ENCODE results near the gene IL21R.
"Not testable (repeated sequence)": the region's sequence is repeated elsewhere in the genome, so short reads cannot be mapped to it uniquely, and the experiment has no call there.

IL21R gene

DNA sequence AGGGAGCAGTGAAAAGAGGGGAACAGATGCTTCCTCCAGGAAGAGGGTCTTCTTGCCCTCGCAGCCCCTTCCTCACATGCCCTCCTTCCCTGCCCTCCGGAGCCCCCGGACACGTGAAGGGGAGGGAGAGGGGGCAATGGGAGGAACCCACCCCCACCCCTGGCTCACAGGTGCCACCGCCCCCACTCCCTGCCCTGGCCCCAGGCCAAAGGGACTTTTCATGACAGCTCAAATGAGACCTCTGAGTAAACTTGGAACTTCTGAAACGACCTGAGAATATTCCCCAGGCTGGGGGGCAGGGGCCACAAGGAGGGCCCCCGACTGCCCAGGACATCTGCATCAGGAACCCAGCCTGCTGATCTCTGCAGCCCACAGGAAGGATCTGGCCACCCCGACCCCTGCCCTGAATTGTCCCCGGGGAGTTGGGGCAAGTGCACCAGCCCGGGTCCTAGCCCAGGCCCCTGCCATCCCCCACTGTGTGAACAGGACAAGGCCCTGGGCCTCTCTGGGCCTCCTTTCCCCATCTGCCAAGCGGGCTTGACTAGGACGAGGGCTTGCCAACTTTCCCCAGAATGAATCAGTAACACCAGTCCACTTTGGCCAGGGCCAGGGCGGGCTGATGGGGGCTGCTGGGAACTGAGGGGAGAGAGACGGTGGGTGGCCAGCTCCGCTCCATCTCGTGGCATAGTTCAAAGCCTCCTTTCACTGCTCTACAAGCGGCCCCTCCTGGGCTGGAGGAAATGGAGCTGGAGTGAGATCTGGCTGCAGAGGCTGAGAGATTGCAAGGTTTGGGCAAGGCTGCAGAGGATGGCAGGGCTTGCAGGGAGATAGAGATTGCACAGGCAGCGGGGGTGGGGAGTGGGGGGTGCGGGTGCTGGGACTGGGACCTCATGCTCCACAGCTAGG lies 3.8 kb downstream of the IL21R start:
- no peaks in the 10 kb centered on the region for H3K27me3 ChIP-seq (ENCODE audit: control insufficient read depth, insufficient read depth, low read length)
- H3K36me3 ChIP-seq (ENCODE audit: control insufficient read depth, insufficient read depth, low read length): no peaks in the 10 kb centered on the region
- no peaks in the 10 kb centered on the region for H3K4me1 ChIP-seq (ENCODE audit: control insufficient read depth, insufficient read depth, low read length)
- no peaks in the 10 kb centered on the region for H3K9me3 ChIP-seq (ENCODE audit: control insufficient read depth, insufficient read depth, low read length)
- H3K4me3 ChIP-seq (ENCODE audit: low read depth, low read length): no peak overlapping the region
- H3K9ac ChIP-seq (ENCODE audit: low read depth, low read length): no peak overlapping the region

DNA sequence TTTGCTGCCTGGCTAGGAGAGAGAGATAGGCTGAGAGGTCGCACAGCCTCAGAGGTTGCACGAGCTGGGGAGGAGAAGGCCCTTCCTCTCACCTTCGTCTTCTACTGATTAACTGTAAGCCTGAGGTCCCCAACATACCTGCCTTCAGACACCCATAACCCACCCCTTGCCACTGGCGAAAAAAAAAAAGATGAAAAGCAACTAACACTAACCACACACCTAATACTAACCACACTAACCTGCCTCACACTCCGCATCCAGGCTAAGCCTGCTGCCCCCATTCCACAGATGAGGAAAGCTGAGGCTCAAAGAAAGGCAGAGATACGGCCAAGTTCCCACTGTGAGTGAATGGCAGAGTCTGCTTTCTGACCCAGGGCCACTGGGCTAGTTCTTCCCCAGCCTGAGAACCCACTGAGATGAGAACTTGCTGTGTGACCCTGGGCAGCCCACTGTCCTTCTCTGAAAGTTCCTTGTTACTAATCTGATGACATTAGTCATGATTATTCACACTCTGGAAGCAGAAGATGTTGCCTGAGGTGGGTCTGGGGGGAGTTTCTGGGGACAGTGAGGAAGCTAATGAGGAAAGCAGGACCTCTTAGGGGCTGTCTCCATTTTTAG lies 4.6 kb downstream of the IL21R start:
- Histone ChIP-seq H3K4me1 (ENCODE audit: control insufficient read depth, insufficient read depth, low read length) (no peaks in the 10 kb centered on the region), H3K9ac (ENCODE audit: low read depth, low read length) (no peak overlapping the region), H3K4me3 (ENCODE audit: low read depth, low read length) (no peak overlapping the region), H3K9me3 (ENCODE audit: control insufficient read depth, insufficient read depth, low read length) (no peaks in the 10 kb centered on the region), H3K36me3 (ENCODE audit: control insufficient read depth, insufficient read depth, low read length) (no peaks in the 10 kb centered on the region), H3K27me3 (ENCODE audit: control insufficient read depth, insufficient read depth, low read length) (no peaks in the 10 kb centered on the region)

DNA sequence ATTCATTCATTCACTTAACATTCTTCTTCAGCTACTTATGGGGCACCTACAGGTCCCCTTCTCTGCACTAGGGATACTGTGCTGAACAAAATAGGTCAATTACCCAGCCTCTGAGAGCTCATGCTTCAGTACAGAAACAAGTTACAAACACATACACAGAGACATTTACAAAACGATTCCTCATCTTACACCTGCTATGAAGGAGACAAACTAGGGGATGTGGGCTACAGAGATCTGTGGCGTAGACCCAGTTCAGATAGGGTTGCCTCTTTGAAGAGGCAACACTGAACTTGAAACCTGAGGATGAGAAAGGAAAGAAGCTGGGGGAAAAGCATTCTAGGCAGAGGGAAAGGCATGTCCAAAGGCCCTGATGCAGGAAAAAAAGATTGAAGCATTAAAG lies 5.2 kb downstream of the IL21R start:
- no peaks in the 10 kb centered on the region for H3K36me3 ChIP-seq (ENCODE audit: control insufficient read depth, insufficient read depth, low read length)
- no peak overlapping the region for H3K4me3 ChIP-seq (ENCODE audit: low read depth, low read length)
- H3K4me1 ChIP-seq (ENCODE audit: control insufficient read depth, insufficient read depth, low read length): no peaks in the 10 kb centered on the region
- no peak overlapping the region for H3K9ac ChIP-seq (ENCODE audit: low read depth, low read length)
- H3K27me3 ChIP-seq (ENCODE audit: control insufficient read depth, insufficient read depth, low read length): no peaks in the 10 kb centered on the region
- H3K9me3 ChIP-seq (ENCODE audit: control insufficient read depth, insufficient read depth, low read length): no peaks in the 10 kb centered on the region

DNA sequence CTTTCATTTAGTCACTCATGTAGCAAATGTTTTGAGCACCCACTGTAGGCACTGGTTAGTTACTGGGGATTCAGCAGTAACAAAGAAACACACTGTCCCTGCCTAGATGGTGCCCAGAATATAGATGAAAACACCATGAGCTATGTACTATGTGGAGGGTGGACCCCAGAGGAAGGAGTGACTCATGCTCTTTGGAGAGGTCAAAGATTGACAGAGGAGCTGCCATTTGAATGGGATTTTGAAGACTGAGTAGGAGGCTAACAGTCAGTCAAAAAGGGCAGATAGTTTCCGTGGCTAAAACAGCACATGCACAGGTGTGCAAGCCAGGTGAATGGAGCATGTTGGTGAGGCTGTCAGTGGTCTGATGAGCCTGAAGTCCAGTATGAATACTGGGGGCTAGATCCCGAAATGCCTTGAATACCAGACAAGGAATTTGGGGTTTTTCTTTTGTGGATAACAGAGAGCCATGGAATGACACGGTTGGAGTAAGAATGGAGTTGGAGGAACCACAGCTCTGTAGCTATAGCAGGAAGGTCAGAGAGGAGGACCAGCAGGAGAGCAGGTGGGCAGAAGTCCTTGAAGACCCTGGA lies 6.1 kb downstream of the IL21R start:
- Histone ChIP-seq H3K4me1 (ENCODE audit: control insufficient read depth, insufficient read depth, low read length) (no peaks in the 10 kb centered on the region), H3K27me3 (ENCODE audit: control insufficient read depth, insufficient read depth, low read length) (no peaks in the 10 kb centered on the region), H3K36me3 (ENCODE audit: control insufficient read depth, insufficient read depth, low read length) (no peaks in the 10 kb centered on the region), H3K9me3 (ENCODE audit: control insufficient read depth, insufficient read depth, low read length) (no peaks in the 10 kb centered on the region), H3K9ac (ENCODE audit: low read depth, low read length) (no peak overlapping the region), H3K4me3 (ENCODE audit: low read depth, low read length) (no peak overlapping the region)

DNA sequence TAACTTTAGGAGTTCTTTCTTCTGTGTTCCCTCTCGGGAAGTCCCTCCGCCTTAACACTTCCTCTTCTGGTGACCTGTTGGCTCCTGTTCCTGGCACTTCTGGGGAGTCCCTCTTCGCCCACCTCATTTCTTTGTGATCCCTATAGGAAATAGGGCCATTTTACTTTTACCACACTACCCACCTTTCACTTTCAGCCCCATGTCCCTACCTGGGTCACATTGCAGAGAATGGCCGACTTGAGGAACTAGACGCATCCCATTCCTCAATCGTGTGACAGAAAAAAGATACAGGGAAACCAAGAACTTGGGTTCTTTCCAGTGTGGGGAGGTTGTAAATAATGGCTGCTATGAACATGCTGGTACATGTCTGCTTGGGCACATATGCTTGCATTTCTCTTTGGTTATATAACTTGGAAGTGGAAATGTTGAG lies 6.6 kb downstream of the IL21R start:
- no peaks in the 10 kb centered on the region for H3K9me3 ChIP-seq (ENCODE audit: control insufficient read depth, insufficient read depth, low read length)
- H3K4me1 ChIP-seq (ENCODE audit: control insufficient read depth, insufficient read depth, low read length): no peaks in the 10 kb centered on the region
- no peak overlapping the region for H3K4me3 ChIP-seq (ENCODE audit: low read depth, low read length)
- no peaks in the 10 kb centered on the region for H3K36me3 ChIP-seq (ENCODE audit: control insufficient read depth, insufficient read depth, low read length)
- H3K27me3 ChIP-seq (ENCODE audit: control insufficient read depth, insufficient read depth, low read length): no peaks in the 10 kb centered on the region
- no peak overlapping the region for H3K9ac ChIP-seq (ENCODE audit: low read depth, low read length)

DNA sequence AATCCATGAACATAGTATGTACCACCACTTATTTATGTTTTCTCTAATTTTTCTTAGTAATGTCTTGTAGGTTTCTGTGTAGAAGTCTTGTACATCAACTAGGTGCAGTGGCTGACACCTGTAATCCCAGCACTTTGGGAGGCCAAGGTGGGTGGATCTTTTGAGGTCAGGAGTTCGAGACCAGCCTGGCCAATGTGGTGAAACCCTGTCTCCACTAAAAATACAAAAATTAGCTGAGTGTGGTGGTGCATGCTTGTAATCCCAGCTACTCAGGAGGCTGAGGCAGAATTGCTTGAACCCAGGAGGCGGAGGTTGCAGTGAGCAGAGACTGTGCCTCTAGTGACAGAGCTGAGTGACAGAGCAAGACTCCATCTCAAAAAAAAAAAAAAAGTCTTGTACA lies 8.0 kb downstream of the IL21R start:
- H3K36me3 ChIP-seq (ENCODE audit: control insufficient read depth, insufficient read depth, low read length); H3K9ac ChIP-seq (ENCODE audit: low read depth, low read length); H3K4me1 ChIP-seq (ENCODE audit: control insufficient read depth, insufficient read depth, low read length); H3K9me3 ChIP-seq (ENCODE audit: control insufficient read depth, insufficient read depth, low read length); H3K27me3 ChIP-seq (ENCODE audit: control insufficient read depth, insufficient read depth, low read length); H3K4me3 ChIP-seq (ENCODE audit: low read depth, low read length): not testable (repeated sequence)

DNA sequence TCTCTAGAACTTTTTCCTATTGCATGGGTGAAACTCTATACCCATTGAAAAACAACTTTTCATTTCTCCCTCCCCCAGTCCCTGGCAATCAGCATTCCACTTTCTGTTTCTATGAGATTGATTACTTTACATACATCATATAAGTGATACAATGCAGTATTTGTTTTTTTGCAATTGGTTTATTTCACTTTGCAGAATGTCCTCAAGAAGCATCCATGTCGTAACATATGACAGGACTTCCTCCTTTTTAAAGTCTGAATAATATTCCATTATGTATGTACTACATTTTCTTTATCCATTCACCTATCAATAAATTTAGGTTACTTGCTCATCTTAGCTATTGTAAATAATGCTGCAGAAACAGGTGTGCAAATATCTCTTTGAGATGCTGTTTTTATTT lies 8.8 kb downstream of the IL21R start:
- no peaks in the 10 kb centered on the region for H3K9me3 ChIP-seq (ENCODE audit: control insufficient read depth, insufficient read depth, low read length)
- H3K27me3 ChIP-seq (ENCODE audit: control insufficient read depth, insufficient read depth, low read length): no peaks in the 10 kb centered on the region
- H3K4me3 ChIP-seq (ENCODE audit: low read depth, low read length): no peak overlapping the region
- H3K36me3 ChIP-seq (ENCODE audit: control insufficient read depth, insufficient read depth, low read length): no peaks in the 10 kb centered on the region
- H3K9ac ChIP-seq (ENCODE audit: low read depth, low read length): no peak overlapping the region
- no peaks in the 10 kb centered on the region for H3K4me1 ChIP-seq (ENCODE audit: control insufficient read depth, insufficient read depth, low read length)

DNA sequence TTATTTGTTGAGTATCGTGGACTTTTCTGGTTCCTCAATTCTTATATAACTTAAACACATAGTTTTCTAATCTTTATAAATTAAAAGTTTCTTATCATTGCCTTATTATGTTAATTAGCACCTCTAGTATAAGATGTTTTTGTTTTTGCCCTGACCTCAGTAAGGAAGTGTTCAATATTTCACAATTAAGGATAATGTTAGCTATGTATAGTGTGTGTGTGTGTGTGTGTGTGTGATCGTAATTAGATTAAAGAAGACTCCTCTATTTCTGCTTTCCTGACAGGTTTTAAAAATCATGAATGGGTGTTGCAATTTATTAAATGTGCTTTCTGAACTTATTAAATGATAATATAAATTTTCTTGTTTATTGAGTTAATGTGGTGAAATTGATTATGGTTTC lies 12.0 kb downstream of the IL21R start:
- Histone ChIP-seq H3K36me3 (ENCODE audit: control insufficient read depth, insufficient read depth, low read length) (no peaks in the 10 kb centered on the region), H3K4me1 (ENCODE audit: control insufficient read depth, insufficient read depth, low read length) (no peaks in the 10 kb centered on the region)

DNA sequence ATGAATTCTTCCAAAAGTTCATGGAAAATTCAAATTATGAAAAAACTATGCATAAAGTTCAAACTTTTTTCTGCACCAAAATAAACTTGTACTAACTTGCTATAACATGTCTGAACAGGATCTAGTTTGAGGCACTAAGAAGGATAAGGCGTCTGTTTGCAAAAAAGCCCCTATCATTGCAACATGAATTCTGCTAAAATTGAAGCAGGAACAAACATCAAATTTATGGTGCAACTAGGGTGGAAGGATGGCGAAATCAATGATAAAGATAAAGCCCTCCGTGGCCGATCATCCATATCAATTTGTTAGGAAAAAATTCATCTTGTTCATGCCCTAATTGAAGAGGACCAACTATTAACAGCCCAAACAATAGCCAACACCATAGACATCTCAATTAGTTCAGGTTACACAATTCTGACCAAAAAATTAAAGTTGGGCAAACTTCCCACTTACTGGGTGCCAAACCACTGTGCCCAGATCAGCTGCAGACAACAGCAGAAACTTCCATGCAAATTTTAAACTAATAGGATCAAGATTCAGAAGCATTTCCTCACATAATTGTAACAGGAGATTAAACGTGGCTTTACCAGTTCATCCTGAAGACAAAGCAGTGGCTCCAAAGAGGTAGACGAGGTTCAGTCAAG lies 12.9 kb downstream of the IL21R start:
- no peak overlapping the region for H3K9ac ChIP-seq (ENCODE audit: low read depth, low read length)
- H3K4me3 ChIP-seq (ENCODE audit: low read depth, low read length): no peak overlapping the region
- no peaks in the 10 kb centered on the region for H3K36me3 ChIP-seq (ENCODE audit: control insufficient read depth, insufficient read depth, low read length)
- no peaks in the 10 kb centered on the region for H3K27me3 ChIP-seq (ENCODE audit: control insufficient read depth, insufficient read depth, low read length)
- no peaks in the 10 kb centered on the region for H3K4me1 ChIP-seq (ENCODE audit: control insufficient read depth, insufficient read depth, low read length)
- no peaks in the 10 kb centered on the region for H3K9me3 ChIP-seq (ENCODE audit: control insufficient read depth, insufficient read depth, low read length)

More for the DNA sequence above, 12.0 kb downstream of the IL21R start:
- Histone ChIP-seq H3K4me3 (ENCODE audit: low read depth, low read length) (no peak overlapping the region), H3K9me3 (ENCODE audit: control insufficient read depth, insufficient read depth, low read length) (no peaks in the 10 kb centered on the region), H3K27me3 (ENCODE audit: control insufficient read depth, insufficient read depth, low read length) (no peaks in the 10 kb centered on the region), H3K9ac (ENCODE audit: low read depth, low read length) (no peak overlapping the region)

DNA sequence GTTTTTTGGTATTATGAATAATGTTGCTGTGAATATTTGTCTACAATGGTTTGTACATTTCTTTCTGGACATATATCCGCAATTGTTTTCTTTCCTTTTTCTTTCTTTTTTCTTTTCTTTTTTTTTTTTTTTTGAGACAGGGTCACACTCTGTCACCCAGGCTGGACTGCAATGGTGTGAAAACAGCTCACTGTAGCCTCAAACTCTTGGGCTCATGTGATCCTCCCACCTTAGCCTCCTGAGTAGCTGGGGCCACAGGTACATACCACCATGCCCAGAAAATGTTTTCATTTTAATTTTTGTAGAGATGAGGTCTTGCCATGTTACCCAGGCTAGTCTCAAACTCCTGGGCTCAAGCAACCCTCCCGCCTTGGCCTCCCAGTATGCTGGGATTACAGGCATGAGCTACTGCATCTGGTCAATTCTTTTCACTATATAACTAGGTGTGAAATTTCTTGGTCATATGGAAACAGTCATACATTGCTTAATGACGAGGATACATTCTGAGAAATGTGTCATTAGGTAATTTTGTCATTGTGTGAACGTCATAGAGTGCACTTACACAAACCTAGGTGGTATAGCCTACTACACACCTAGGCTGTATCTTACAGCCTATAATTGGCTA lies 15.2 kb downstream of the IL21R start:
- H3K36me3 ChIP-seq (ENCODE audit: control insufficient read depth, insufficient read depth, low read length): no peaks in the 10 kb centered on the region
- H3K27me3 ChIP-seq (ENCODE audit: control insufficient read depth, insufficient read depth, low read length): no peaks in the 10 kb centered on the region
- H3K4me3 ChIP-seq (ENCODE audit: low read depth, low read length): no peak overlapping the region
- no peaks in the 10 kb centered on the region for H3K4me1 ChIP-seq (ENCODE audit: control insufficient read depth, insufficient read depth, low read length)
- no peak overlapping the region for H3K9ac ChIP-seq (ENCODE audit: low read depth, low read length)
- no peaks in the 10 kb centered on the region for H3K9me3 ChIP-seq (ENCODE audit: control insufficient read depth, insufficient read depth, low read length)

DNA sequence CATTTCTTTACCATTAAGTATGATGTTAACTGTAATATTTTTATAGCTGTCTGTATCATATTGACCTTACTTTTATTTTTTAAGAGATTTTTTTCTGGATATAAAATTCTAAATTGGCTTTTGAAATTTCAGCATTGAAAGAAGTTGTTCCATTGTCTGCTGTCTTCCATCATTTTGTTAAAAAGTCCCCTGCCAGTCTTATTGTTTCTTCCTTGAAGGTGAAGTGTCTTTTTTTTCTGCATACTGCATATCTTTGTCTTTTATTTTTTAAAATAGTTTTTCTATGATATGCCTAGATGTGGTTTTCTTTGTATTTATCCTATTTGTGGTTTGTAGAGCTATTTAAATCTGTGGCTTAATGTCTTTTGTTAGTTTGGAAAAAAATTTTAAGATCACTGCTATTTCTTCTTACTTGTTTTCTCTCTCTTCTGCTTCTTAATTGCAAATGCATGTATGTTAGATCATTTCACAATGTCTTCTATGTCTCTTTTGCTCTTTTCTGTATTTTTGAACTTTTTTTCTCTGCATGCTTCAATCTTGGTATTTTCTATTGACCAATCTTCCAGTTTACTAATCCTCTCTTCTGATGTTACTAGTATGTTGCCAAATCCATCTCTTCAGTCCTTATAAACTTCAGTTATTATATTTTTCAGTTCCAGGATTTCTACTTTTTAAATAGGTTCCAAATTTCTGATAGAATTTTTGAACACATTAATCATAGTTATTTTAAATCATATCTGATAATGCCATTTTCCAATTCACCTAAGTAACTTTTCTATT lies 20.2 kb downstream of the IL21R start:
- Histone ChIP-seq H3K9me3 (ENCODE audit: control insufficient read depth, insufficient read depth, low read length) (no peaks in the 10 kb centered on the region), H3K4me3 (ENCODE audit: low read depth, low read length) (no peak overlapping the region), H3K27me3 (ENCODE audit: control insufficient read depth, insufficient read depth, low read length) (no peaks in the 10 kb centered on the region), H3K36me3 (ENCODE audit: control insufficient read depth, insufficient read depth, low read length) (no peaks in the 10 kb centered on the region), H3K9ac (ENCODE audit: low read depth, low read length) (no peak overlapping the region), H3K4me1 (ENCODE audit: control insufficient read depth, insufficient read depth, low read length) (no peaks in the 10 kb centered on the region)
